HG03520 (cell line): ENCODE data around the gene PLEKHG4B.
"Not testable (repeated sequence)": the region's sequence is repeated elsewhere in the genome, so short reads cannot be mapped to it uniquely, and the experiment has no call there.

ENCODE experiments used
- ATAC-seq: cut with Tn5 transposase; IDR thresholded peaks from one replicate; pipeline ENCODE4 v1.9.1; 2021; ENCODE audit warnings: mild to moderate bottlenecking, moderate library complexity; ENCODE audit not compliant: unreplicated experiment

The PLEKHG4B gene, protein sequence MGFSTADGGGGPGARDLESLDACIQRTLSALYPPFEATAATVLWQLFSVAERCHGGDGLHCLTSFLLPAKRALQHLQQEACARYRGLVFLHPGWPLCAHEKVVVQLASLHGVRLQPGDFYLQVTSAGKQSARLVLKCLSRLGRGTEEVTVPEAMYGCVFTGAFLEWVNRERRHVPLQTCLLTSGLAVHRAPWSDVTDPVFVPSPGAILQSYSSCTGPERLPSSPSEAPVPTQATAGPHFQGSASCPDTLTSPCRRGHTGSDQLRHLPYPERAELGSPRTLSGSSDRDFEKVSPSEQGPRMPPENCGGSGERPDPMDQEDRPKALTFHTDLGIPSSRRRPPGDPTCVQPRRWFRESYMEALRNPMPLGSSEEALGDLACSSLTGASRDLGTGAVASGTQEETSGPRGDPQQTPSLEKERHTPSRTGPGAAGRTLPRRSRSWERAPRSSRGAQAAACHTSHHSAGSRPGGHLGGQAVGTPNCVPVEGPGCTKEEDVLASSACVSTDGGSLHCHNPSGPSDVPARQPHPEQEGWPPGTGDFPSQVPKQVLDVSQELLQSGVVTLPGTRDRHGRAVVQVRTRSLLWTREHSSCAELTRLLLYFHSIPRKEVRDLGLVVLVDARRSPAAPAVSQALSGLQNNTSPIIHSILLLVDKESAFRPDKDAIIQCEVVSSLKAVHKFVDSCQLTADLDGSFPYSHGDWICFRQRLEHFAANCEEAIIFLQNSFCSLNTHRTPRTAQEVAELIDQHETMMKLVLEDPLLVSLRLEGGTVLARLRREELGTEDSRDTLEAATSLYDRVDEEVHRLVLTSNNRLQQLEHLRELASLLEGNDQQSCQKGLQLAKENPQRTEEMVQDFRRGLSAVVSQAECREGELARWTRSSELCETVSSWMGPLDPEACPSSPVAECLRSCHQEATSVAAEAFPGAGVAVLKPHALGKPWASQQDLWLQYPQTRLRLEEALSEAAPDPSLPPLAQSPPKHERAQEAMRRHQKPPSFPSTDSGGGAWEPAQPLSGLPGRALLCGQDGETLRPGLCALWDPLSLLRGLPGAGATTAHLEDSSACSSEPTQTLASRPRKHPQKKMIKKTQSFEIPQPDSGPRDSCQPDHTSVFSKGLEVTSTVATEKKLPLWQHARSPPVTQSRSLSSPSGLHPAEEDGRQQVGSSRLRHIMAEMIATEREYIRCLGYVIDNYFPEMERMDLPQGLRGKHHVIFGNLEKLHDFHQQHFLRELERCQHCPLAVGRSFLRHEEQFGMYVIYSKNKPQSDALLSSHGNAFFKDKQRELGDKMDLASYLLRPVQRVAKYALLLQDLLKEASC (N-terminal part only)

DNA sequence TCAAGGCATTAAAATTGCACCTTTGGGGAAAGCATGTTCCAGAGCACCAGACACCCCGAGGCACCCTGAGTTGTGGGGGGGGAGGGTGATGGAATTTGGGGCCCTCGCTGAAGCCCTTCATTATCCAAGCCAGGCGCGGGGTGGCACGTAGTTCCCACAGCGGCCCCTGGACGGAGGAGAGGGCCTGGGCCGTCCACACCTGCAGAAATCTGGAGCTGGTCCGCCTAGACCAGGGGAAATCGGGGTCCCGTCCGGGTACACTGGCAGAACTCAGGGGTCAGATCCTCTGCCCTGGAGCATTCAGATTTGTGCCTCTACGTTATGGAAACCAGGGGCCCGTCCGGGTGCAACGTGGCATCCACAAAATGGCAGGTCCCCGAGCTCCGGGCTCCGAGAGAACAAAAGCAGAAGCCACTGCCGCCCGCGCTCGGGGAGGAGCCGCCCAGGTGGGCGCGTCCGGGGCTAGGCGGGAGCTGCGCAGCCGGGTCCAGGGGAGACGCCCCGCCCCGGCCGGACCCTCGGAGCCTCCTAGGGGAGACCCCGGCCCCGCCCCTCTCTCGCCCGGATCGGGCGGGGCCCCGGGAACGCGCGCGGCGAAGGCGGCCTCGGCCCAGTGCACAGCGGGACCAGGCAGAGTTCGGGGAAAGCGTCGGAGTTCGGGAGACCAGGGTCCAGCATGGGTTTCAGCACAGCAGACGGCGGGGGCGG lies at the start of gene PLEKHG4B:
PLEKHG4B (plus strand) TSS at position 613 of the 708 bp plus-strand sequence; CDS start at position 677, 64 bp downstream.
- no peak for ATAC-seq

DNA sequence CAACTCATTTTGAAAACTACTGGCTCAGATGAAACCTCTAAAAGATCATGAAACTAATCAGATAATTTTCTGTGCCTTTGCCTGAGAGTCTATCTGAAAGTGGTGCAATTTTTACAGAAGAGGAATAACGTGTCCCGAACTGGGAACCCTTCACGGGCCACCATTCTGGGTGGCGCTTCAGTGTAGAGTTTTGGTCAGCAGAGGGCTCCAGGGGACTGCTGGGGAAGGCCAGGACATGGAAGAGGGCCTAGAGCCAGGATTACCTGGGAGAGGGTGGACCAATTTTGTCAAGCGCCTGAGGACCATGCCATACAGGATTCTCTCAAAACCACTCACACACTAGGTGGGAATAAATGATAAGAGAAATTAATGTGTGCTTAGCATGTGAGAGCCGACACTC lies 49.7 kb upstream of the PLEKHG4B start:
- ATAC-seq = no peak

DNA sequence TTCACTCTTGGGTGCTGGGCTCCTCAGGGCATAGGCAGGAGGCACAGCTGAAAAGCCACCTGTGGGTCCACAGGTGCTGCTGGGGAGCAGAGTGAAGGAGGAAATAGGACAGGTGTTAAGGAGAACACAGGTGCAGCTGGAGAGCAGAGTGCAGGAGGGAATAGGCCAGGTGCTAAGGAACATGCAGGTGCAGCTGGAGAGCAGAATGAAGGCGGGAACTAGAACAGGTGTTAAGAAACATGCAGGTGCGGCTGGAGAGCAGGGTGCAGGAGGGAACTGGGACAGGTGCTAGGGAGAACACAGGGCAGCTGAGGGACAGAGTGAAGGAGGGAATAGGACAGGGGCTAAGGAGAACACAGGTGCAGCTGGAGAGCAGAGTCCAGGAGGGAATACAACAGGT lies 43.8 kb upstream of the PLEKHG4B start:
- ATAC-seq = no peak

DNA sequence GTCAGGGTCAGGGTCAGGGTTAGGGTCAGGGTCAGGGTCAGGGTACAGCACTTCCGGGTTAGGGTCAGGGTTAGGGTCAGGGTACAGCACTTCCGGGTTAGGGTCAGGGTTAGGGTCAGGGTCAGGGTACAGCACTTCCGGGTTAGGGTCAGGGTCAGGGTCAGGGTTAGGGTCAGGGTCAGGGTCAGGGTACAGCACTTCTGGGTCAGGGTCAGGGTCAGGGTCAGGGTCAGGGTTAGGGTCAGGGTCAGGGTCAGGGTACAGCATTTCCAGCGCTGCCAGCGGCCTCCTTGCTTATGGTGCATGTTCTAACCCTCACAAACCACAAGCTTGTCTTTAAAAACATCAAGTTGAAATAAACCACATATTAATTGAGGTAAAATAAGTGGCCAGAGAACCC lies 42.4 kb upstream of the PLEKHG4B start:
- ATAC-seq = not testable (repeated sequence)

DNA sequence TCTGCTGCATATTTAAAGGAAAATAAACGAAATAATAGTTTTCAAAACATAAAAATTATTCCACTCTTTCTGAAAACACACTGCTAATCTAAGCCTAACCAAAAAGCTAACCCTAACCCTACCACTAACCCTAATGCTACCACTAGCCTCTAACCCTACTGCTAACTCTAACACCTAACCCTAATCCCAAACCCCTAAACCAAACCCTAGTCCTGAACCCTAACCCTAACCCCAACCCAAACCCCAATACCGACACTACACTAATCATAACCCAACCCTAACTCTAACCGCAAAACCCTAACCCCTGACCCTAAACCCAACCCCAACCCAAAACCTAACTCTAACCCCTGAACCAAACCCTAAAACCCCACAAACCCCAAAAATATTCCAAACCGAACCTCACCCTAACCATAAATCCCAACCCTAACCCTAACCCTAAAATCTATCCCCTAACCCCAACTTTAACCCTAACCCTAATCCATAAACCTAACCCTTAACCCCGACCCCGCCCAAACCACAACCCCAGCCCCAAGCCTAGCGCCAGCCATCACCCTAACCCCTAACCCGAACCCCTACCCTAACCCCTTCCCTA lies 41.9 kb upstream of the PLEKHG4B start:
- ATAC-seq = no peak

DNA sequence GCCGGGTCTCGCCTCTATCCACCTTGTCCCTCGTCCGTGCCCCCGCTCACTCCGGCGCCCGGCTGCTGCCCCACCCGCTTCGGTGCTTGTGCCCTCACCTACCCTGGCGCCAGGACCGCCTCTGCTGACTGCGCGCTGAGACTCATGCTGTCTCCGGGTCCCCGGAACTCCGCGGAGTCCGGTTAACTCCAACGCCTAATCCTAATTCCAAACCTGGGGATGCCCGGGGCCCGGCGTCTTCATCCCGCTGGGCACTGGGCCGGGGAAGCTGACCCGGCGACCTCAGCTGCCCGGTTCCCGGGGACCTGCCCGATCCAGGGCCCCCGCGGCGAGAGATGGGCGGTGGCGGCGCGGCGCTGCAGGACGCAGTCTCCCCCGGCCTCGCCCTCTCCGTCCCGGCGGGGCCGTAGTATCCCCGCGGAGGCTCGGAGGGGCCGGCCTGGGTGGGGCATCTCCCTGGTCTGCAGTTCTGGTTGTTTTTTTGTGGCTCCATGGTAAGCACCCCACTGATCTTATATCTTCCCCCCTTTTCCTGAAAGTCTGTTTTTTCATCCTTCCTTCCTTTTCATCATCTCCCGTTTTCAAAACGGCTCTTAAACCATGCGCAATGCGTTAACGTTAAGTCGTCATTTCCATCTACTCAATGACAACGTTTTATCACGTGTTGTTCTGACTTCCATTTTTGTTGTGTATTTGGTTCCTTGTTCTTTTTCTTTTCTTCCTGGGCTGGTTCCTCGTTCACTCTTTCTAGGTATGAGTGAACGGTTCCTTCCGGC lies 41.1 kb upstream of the PLEKHG4B start:
- ATAC-seq = no peak

DNA sequence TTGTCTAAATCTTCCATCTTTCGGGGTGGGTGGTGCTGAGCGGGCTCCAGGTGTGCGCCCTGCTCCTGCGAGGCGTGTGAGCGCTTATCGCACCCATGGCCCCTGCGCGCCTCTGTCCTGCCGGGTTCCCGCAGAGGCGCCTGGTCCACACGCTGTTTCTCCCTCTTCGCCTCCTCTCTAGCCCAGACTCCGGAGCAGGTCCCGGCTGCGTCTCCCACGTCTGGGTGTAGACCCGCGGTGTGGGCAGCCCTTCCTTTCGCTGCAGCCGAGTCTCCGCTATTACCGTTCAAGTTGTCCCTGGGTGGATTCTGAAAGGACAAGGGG lies 40.5 kb upstream of the PLEKHG4B start:
- ATAC-seq = no peak

DNA sequence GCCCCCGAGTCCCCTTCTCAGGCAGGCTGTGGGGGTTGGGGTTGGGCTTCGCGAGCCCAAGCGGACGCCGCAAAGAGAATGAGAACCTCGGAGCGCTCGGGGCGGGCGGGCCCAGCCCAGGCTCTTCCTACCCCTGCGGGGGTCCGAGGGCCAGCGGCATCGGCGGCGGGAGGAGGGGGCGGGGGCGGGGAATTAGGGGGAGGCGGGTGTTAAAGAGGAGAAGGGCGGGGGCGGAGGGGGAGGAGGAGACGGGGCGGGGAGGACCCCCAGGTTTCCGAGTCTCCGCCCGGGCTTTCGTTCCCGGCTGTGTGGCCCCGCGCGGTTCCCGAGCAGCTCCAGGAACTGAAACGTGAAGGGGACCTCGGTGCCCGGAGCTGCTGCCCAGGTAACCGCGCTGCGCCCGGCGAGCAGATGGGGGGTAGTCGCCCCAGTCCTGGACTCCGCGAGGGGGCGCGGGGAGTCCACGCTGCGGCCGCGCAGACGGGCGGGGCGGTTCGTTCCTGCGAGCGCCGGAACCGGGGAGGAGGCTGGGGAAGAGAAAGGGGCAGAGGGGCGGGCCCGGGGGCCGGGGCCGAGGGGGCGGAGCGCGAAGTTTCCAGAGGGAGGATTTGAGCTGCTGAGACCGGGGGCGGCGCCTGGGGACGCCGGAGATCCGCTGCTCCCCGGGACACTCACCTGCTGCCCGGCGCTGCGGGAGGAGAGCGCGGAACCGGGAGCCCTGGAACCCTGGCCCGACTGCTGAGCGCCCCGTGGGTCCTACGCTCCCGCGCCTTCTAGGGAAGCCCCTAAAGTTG lies 38.4 kb upstream of the PLEKHG4B start:
- no peak for ATAC-seq

DNA sequence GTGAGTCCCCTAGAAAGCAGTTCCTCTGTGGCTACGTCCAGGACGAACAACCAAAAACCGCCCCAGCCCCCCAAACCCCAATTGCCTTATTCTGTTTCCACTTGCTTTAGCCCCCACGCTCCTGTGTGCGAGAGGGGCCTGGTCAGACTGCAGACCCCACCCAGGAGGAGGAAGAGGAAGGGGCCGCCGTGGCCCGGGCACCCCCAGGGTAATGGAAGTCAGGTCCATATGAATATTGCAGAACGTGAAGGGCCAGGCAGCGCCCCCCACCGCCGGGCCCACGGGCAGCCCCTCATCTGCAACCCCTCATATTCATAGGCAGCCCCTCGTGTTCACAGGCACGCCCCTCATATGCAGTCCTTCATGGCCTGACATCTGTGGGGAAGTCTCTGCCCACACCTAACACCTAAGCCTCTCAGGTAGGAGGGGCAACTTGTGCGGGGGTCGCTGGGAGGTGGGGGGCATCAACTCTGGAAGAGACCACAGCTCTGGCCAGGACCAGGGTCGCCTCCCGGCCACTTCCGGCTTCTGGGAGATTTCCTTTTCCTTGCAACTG lies 37.7 kb upstream of the PLEKHG4B start:
- ATAC-seq = no peak

DNA sequence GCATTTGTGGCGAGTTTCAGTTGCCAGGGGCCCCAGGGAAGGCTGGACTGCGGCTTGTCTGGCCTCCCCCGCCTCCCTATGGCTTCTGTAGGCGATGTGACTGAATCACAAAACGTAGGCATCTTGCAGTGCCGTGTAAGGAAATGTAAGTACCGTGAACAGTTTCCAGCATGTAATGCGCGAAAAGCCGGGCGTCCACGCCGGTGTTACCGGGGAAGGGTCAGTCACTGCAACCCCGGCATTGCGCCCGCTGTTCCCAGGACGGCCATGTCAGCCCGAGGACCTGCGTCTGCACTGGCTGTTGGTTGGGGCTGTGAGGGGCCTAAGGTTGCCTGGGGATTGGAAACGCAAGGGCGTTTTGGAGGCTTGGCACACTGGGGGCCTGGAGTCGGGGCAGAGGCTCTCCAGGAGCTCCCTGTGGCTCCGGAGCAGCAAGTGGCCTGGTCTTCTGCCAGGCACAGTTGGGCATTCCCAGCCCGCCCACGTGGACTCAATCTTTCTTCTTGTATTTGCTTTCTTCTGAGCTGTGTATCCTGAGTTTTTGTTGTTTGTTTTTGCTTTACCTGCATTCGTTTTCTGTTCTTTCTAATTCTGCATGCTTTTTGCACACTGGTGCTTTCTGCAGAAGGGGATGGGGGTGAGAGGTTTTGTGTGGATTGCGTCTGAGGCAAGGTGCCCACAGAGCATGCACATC lies 36.9 kb upstream of the PLEKHG4B start:
- no peak for ATAC-seq

DNA sequence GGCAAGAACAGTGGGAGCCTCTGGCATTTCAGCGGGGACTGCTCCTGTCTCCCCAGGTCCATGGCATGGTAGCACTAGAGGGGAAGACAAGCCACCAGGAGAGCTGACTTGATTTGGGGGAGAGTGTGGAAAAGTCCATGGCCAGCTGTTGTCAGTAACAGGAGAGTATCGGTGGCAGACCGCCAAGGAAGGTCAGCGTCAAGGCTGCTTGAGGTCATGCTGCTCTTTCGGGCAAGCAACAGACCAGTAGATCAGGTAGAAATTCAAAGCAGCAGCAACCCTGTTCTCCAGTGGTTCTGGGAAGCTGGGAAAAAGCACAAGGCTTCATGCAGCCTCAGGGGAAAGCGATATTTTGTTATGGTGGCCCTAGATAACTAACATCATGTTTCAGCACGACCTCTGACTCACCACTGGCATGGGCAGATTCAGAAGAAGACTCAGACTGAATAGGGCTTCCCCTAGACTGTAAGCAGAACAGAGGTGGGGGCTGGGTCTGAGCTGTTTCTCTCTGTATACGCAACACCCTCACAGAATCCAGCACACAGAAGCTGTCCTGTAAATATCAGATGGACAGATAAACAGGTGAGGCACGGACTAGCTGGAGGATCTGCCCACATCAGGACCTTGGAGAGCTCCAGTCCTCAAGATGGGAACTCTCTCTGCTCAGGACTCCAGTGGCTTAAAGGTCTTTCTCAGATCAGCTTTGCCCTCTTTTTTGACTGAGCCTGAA lies 35.2 kb upstream of the PLEKHG4B start:
- ATAC-seq = no peak

DNA sequence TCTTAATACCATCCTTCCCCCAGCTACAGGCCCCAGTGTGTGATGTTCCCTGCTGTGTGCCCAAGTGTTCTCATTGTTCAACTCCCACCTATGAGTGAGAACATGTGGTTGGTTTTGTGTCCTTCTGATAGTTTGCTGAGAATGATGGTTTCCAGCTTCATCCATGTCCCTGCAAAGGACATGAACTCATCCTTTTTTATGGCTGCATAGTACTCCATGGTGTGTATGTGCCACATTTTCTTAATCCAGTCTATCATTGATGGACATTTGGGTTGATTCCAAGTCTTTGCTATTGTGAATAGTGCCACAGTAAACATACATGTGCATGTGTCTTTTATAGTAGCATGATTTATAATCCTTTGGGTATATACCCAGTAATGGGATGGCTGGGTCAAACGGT lies 31.7 kb upstream of the PLEKHG4B start:
- not testable (repeated sequence) for ATAC-seq

DNA sequence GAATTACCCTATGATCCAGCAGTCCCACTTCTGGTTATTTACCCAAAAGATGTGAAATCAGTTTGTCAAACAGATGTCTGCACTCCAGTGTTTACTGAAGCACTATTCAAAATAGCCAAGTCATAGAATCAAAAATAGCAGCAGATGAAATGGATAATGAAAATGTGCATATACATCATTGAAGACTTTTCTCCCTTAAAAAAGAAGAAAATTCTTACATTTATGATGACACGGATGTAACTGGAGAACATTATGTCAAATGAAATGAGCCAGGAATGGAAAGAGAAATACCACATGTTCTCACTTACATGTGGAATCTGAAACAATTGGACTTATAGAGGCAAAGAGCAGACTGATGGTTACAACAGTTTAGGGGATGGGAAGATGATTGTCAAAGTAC lies 21.5 kb upstream of the PLEKHG4B start:
- no peak for ATAC-seq

DNA sequence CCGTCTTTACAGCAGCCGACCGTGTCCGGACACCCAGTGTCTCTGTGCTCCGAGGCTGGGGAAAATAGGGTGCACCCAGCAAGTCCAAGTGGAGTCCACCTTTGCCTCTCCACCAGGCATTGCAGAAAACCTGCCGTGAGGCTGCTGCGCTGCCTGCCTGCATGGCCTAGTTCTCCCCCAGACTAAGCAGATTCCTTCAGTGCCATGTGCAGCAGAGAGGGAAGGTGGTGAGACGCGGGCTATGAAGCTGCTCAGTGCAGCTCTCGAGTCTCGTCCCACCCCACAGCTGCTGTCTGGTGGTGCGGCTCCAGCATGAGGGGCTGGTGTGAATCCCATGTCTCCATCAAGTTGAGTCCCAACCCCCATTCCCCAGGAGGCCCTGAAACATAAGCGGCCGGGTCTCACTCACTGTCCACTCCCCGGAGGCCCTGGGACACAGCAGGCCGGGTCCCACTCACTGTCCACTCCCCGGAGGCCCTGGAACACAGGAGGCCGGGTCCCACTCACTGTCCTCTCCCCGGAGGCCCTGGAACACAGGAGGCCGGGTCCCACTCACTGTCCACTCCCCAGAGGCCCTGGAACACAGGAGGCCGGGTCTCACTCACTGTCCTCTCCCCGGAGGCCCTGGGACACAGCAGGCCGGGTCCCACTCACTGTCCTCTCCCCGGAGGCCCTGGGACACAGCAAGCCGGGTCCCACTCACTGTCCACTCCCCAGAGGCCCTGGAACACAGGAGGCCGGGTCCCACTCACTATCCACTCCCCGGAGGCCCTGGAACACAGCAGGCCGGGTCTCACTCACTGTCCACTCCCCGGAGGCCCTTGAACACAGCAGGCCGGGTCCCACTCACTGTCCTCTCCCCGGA lies 19.4 kb upstream of the PLEKHG4B start:
- ATAC-seq = not testable (repeated sequence)

DNA sequence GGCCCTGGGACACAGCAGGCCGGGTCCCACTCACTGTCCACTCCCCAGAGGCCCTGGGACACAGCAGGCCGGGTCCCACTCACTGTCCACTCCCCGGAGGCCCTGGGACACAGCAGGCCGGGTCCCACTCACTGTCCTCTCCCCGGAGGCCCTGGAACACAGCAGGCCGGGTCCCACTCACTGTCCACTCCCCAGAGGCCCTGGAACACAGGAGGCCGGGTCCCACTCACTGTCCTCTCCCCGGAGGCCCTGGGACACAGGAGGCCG lies 18.9 kb upstream of the PLEKHG4B start:
- not testable (repeated sequence) for ATAC-seq

DNA sequence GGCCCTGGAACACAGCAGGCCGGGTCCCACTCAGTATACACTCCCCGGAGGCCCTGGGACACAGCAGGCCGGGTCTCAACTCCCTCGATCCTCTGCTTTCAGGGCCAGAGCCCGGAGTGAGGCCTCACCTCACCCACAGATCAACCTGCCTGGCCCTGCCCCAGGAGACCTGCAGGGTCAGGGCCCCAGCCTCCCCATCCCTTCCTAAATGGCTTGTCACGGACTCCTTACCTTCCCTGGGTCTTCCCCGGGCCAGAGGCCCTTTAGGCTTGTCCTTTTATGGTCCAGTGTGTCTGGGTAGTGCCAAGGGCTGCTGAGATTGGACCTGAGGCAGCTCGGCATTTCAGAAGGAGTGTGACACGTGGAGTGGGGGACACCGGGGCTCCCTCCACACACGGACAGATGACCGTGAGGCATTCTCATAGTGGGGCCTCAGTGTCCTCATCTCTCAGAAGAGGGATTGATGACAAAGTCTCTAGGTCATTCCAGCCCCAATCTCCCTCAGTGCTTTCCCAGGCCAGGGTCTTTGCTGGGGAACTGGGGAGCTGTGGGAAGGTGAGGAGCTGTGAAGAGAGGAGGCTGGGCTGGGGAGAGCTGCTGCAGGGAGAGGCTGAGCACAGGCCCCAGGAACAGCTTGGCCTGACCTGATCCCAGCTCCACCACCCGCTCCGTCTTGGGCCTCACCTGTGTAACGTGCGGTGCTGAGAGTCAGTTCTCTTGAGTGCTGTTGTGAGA lies 18.0 kb upstream of the PLEKHG4B start:
- ATAC-seq = no peak
